ENCODE results near the gene HAVCR2. TPM values are rescaled to one million over a fixed set of nuclear protein-coding genes. Genes with fewer than 3 reads are reported as not detected.
A peak's percentile ranks its signal among the peaks of the same experiment; 100 is the strongest.

The HAVCR2 gene
- 1 to 10 TPM in 11 of 12 donors, not detected in 1; 1.2 to 4.7 (median 1.8) TPM for polyA plus RNA-seq (ENCODE audit: insufficient read length in 12 of 12)
- long read RNA-seq, donor 1, partial matches to known transcripts: 0 of 1 reads
- long read RNA-seq, donor 1, other reads (novel, unspliced or antisense): 0 of 1 reads
- long read RNA-seq, donor 2, partial matches to known transcripts: 0 of 1 reads
- long read RNA-seq, donor 2, other reads (novel, unspliced or antisense): 0 of 1 reads
- long read RNA-seq, donor 3: 0 reads
- long read RNA-seq, donor 4: 0 reads
- long read RNA-seq, donor 5, partial matches to known transcripts: 0 of 2 reads
- long read RNA-seq, donor 5, other reads (novel, unspliced or antisense): 0 of 2 reads
- long read RNA-seq, donor 6, partial matches to known transcripts: 0 of 1 reads
- long read RNA-seq, donor 6, other reads (novel, unspliced or antisense): 0 of 1 reads
- long read RNA-seq, donor 7, partial matches to known transcripts: 0 of 1 reads
- long read RNA-seq, donor 7, other reads (novel, unspliced or antisense): 0 of 1 reads
- long read RNA-seq, donor 8, partial matches to known transcripts: 0 of 2 reads
- long read RNA-seq, donor 8, other reads (novel, unspliced or antisense): 0 of 2 reads
- long read RNA-seq, donor 9: 0 reads
- long read RNA-seq, donor 10, partial matches to known transcripts: 0 of 1 reads
- long read RNA-seq, donor 10, other reads (novel, unspliced or antisense): 0 of 1 reads
- long read RNA-seq, donor 11: 0 reads

- no peak for DNase-seq
Measured at GRCh38 chr5:157108976-157109375, at the start of gene HAVCR2. HAVCR2 (minus strand) TSS chr5:157109044; CDS start chr5:157108983, 61 bp downstream.

- DNase-seq: no peak
Measured at GRCh38 chr5:157157293-157157891, 48.5 kb upstream of the HAVCR2 start.

GRCh38 chr5:157155297-157155696, 46.5 kb upstream of the HAVCR2 start:
- DNase-seq: no peak

- no peak for DNase-seq
Measured at GRCh38 chr5:157150995-157151394, 42.2 kb upstream of the HAVCR2 start.

- DNase-seq: peak; percentile 79
Measured at GRCh38 chr5:157148734-157149615, 40.1 kb upstream of the HAVCR2 start.

GRCh38 chr5:157143127-157143971, 34.5 kb upstream of the HAVCR2 start:
- peak; percentile 55 for DNase-seq

- DNase-seq: peak; percentile 99
Measured at GRCh38 chr5:157142317-157143126, 33.7 kb upstream of the HAVCR2 start, which contains the start of gene MED7. MED7 (minus strand) TSS chr5:157142865; CDS start chr5:157139431, 3,434 bp downstream.

GRCh38 chr5:157137691-157138090, 28.8 kb upstream of the HAVCR2 start:
- no peak for DNase-seq

GRCh38 chr5:157132281-157132612, 23.4 kb upstream of the HAVCR2 start:
- DNase-seq: no peak

GRCh38 chr5:157130925-157131324, 22.1 kb upstream of the HAVCR2 start:
- no peak for DNase-seq

- no peak for DNase-seq
Measured at GRCh38 chr5:157121709-157122108, 12.9 kb upstream of the HAVCR2 start.

GRCh38 chr5:157120102-157120501, 11.3 kb upstream of the HAVCR2 start:
- no peak for DNase-seq

GRCh38 chr5:157116483-157116954, 7.7 kb upstream of the HAVCR2 start:
- DNase-seq: no peak

GRCh38 chr5:157115502-157115901, 6.7 kb upstream of the HAVCR2 start:
- DNase-seq: no peak

- DNase-seq: no peak
Measured at GRCh38 chr5:157115012-157115411, 6.2 kb upstream of the HAVCR2 start.

- DNase-seq: peak; percentile 68
Measured at GRCh38 chr5:157113002-157113401, 4.2 kb upstream of the HAVCR2 start.

GRCh38 chr5:157109744-157110143, 900 bp upstream of the HAVCR2 start:
- DNase-seq: no peak

- no peak for DNase-seq
Measured at GRCh38 chr5:157107508-157107907, 1.3 kb downstream of the HAVCR2 start.

- DNase-seq: no peak
Measured at GRCh38 chr5:157106630-157107461, 2.0 kb downstream of the HAVCR2 start.
